Stimulated activated naive CD8-positive, alpha-beta T cell treated with anti-CD3 and anti-CD28 coated beads, Interleukin-15, amount 100 ng/mL, for 72 hours (primary cell): ENCODE measurements around the gene SUSD2.
A peak's percentile ranks its signal among the peaks of the same experiment; 100 is the strongest.

Experiments
- ATAC-seq: fragments of 150-1000 bp; cut with Tn5 transposase; 2 replicates; pipeline ENCODE4 v1.10.0; 2021; ENCODE audit warnings: mild to moderate bottlenecking, moderate library complexity
- DNase-seq, 2 donors: peaks; one replicate each; pipeline ENCODE4 v3.0.0; 2021 to 2022
- H3K27ac Mint-ChIP-seq, 2 donors: one replicate each; pipeline ENCODE4 v1.8.0; 2022; ENCODE audit warnings: mild to moderate bottlenecking in 2 of 2, mixed read lengths in 2 of 2, moderate library complexity in 2 of 2
- H3K27me3 Mint-ChIP-seq: one replicate; pipeline ENCODE4 v1.8.0; 2022; ENCODE audit warnings: mixed read lengths
- H3K4me1 Mint-ChIP-seq: one replicate; pipeline ENCODE4 v1.8.0; 2022; ENCODE audit warnings: mild to moderate bottlenecking, mixed read lengths
- H3K4me3 Mint-ChIP-seq, 2 donors: one replicate each; pipeline ENCODE4 v1.8.0; 2022; ENCODE audit warnings: mild to moderate bottlenecking in 2 of 2, mixed read lengths in 2 of 2, moderate library complexity in 1 of 2
- H3K9me3 Mint-ChIP-seq, 2 donors: one replicate each; pipeline ENCODE4 v1.8.0; 2022; ENCODE audit warnings: mixed read lengths in 2 of 2

SUSD2 gene

GRCh38 chr22:24146791-24147353, 34.4 kb upstream of the SUSD2 start:
- H3K27me3 Mint-ChIP-seq = no peaks in the 10 kb centered on the region
- peaks cover 89% of the 10 kb centered on the region for H3K4me1 Mint-ChIP-seq
- H3K9me3 Mint-ChIP-seq = no peaks in the 10 kb centered on the region
- no peak overlapping the region for H3K27ac Mint-ChIP-seq
- no peak for ATAC-seq
- DNase-seq = no peak
- no peak overlapping the region for H3K4me3 Mint-ChIP-seq

- ATAC-seq (no peak), DNase-seq (no peak)
- H3K9me3 Mint-ChIP-seq = no peaks in the 10 kb centered on the region
- H3K27ac Mint-ChIP-seq = no peak overlapping the region
- peaks cover 89% of the 10 kb centered on the region for H3K4me1 Mint-ChIP-seq
- no peak overlapping the region for H3K4me3 Mint-ChIP-seq
- no peaks in the 10 kb centered on the region for H3K27me3 Mint-ChIP-seq
Measured at GRCh38 chr22:24147666-24148065, 33.6 kb upstream of the SUSD2 start.

- H3K27ac Mint-ChIP-seq = no peak overlapping the region
- peaks cover 89% of the 10 kb centered on the region for H3K4me1 Mint-ChIP-seq
- no peaks in the 10 kb centered on the region for H3K9me3 Mint-ChIP-seq
- ATAC-seq (no peak), DNase-seq (no peak)
- no peaks in the 10 kb centered on the region for H3K27me3 Mint-ChIP-seq
- H3K4me3 Mint-ChIP-seq = no peak overlapping the region
Measured at GRCh38 chr22:24148266-24149197, 32.8 kb upstream of the SUSD2 start.

GRCh38 chr22:24149198-24149590, 32.1 kb upstream of the SUSD2 start:
- Mint-ChIP-seq H3K4me3 (no peak overlapping the region), H3K4me1 (peaks cover 89% of the 10 kb centered on the region), H3K27ac (no peak overlapping the region), H3K27me3 (no peaks in the 10 kb centered on the region), H3K9me3 (no peaks in the 10 kb centered on the region)
- no peak for ATAC-seq
- DNase-seq = no peak

- Mint-ChIP-seq H3K4me3 (peak overlapping the region in 1 of 2 donors; percentile 58), H3K27me3 (no peaks in the 10 kb centered on the region), H3K9me3 (no peaks in the 10 kb centered on the region), H3K27ac (peak overlapping the region; percentile 31 to 87), H3K4me1 (peaks cover 87% of the 10 kb centered on the region)
- no peak for DNase-seq
- no peak for ATAC-seq
Measured at GRCh38 chr22:24153353-24153752, 27.9 kb upstream of the SUSD2 start.

- DNase-seq (no peak), ATAC-seq (no peak)
- peak overlapping the region; percentile 36 to 73 for H3K27ac Mint-ChIP-seq
- H3K9me3 Mint-ChIP-seq = no peaks in the 10 kb centered on the region
- H3K4me1 Mint-ChIP-seq = peaks cover 87% of the 10 kb centered on the region
- no peaks in the 10 kb centered on the region for H3K27me3 Mint-ChIP-seq
- peak overlapping the region in 1 of 2 donors; percentile 58 for H3K4me3 Mint-ChIP-seq
Measured at GRCh38 chr22:24153959-24154358, 27.3 kb upstream of the SUSD2 start.

GRCh38 chr22:24154826-24155225, 26.5 kb upstream of the SUSD2 start:
- ATAC-seq = no peak
- Mint-ChIP-seq H3K4me3 (peak overlapping the region in 1 of 2 donors; percentile 34), H3K27ac (no peak overlapping the region), H3K4me1 (peaks cover 87% of the 10 kb centered on the region), H3K9me3 (no peaks in the 10 kb centered on the region), H3K27me3 (no peaks in the 10 kb centered on the region)
- no peak for DNase-seq

GRCh38 chr22:24155627-24156140, 25.6 kb upstream of the SUSD2 start:
- Mint-ChIP-seq H3K4me3 (peak overlapping the region; percentile 64 to 77), H3K4me1 (peaks cover 91% of the 10 kb centered on the region), H3K27ac (no peak overlapping the region), H3K9me3 (no peaks in the 10 kb centered on the region), H3K27me3 (no peaks in the 10 kb centered on the region)
- peak; percentile 57 for ATAC-seq
- DNase-seq = peak; percentile 46 to 63

- peak overlapping the region; percentile 84 to 95 for H3K4me3 Mint-ChIP-seq
- H3K27me3 Mint-ChIP-seq = no peaks in the 10 kb centered on the region
- H3K9me3 Mint-ChIP-seq = no peaks in the 10 kb centered on the region
- H3K4me1 Mint-ChIP-seq = peaks cover 97% of the 10 kb centered on the region
- DNase-seq = peak; percentile 74 to 81
- peak; percentile 73 for ATAC-seq
- H3K27ac Mint-ChIP-seq = peak overlapping the region in 1 of 2 donors; percentile 95
Measured at GRCh38 chr22:24156141-24156912, 25.0 kb upstream of the SUSD2 start.

GRCh38 chr22:24156913-24157821, 24.1 kb upstream of the SUSD2 start:
- no peaks in the 10 kb centered on the region for H3K9me3 Mint-ChIP-seq
- ATAC-seq (peak; percentile 88), DNase-seq (peak; percentile 87 to 91)
- no peaks in the 10 kb centered on the region for H3K27me3 Mint-ChIP-seq
- H3K4me1 Mint-ChIP-seq = peaks cover 97% of the 10 kb centered on the region
- peak overlapping the region; percentile 84 to 95 for H3K4me3 Mint-ChIP-seq
- peak overlapping the region; percentile 46 to 95 for H3K27ac Mint-ChIP-seq

GRCh38 chr22:24157822-24158135, 23.5 kb upstream of the SUSD2 start:
- Mint-ChIP-seq H3K9me3 (no peaks in the 10 kb centered on the region), H3K4me1 (peaks cover 97% of the 10 kb centered on the region), H3K27me3 (no peaks in the 10 kb centered on the region), H3K27ac (peak overlapping the region in 1 of 2 donors; percentile 74), H3K4me3 (peak overlapping the region; percentile 84 to 95)
- ATAC-seq (no peak), DNase-seq (no peak)

- DNase-seq (no peak), ATAC-seq (no peak)
- Mint-ChIP-seq H3K9me3 (no peaks in the 10 kb centered on the region), H3K4me3 (no peak overlapping the region), H3K4me1 (peaks cover 91% of the 10 kb centered on the region), H3K27ac (peak overlapping the region in 1 of 2 donors; percentile 34), H3K27me3 (no peaks in the 10 kb centered on the region)
Measured at GRCh38 chr22:24159650-24160049, 21.6 kb upstream of the SUSD2 start.

GRCh38 chr22:24160546-24160945, 20.7 kb upstream of the SUSD2 start:
- ATAC-seq (no peak), DNase-seq (no peak)
- Mint-ChIP-seq H3K4me3 (no peak overlapping the region), H3K27me3 (no peaks in the 10 kb centered on the region), H3K9me3 (no peaks in the 10 kb centered on the region), H3K27ac (peak overlapping the region; percentile 31 to 67), H3K4me1 (peaks cover 91% of the 10 kb centered on the region)

GRCh38 chr22:24161485-24161884, 19.8 kb upstream of the SUSD2 start:
- no peak for DNase-seq
- H3K9me3 Mint-ChIP-seq = no peaks in the 10 kb centered on the region
- H3K27me3 Mint-ChIP-seq = no peaks in the 10 kb centered on the region
- ATAC-seq = no peak
- H3K4me3 Mint-ChIP-seq = no peak overlapping the region
- peaks cover 92% of the 10 kb centered on the region for H3K4me1 Mint-ChIP-seq
- peak overlapping the region in 1 of 2 donors; percentile 59 for H3K27ac Mint-ChIP-seq

- H3K4me1 Mint-ChIP-seq = peaks cover 91% of the 10 kb centered on the region
Measured at GRCh38 chr22:24161909-24162308, 19.4 kb upstream of the SUSD2 start.

More at GRCh38 chr22:24161909-24162308, 19.4 kb upstream of the SUSD2 start:
- no peaks in the 10 kb centered on the region for H3K9me3 Mint-ChIP-seq
- no peak overlapping the region for H3K4me3 Mint-ChIP-seq
- peak overlapping the region; percentile 59 to 73 for H3K27ac Mint-ChIP-seq
- DNase-seq (no peak), ATAC-seq (no peak)
- no peaks in the 10 kb centered on the region for H3K27me3 Mint-ChIP-seq
